ENCODE measurements around the gene LGR6.

DNA sequence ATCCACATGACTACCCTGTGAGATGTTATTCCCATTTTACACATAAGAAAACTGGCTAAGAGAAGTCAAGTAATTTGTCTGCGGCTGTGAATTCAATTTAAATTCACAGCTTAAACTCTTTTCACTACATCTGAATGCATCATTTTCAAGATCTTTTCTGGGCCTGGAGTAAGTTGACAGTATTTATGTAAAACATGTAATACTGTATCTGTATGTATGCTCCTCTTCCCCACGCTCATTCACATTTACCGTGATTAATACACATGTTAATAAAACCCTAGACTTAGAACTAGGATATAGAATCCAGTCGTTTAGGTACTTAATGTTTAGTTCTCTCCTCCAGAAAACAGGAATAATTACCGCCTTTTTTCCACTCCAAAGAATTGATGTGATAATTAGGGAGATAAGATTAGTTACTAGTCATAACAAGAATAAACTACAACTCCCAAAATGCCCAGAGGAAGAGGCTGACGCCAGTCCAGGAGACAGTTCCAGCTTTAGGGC lies 154.5 kb downstream of the LGR6 start:
- TF ChIP-seq, protein P1, sequence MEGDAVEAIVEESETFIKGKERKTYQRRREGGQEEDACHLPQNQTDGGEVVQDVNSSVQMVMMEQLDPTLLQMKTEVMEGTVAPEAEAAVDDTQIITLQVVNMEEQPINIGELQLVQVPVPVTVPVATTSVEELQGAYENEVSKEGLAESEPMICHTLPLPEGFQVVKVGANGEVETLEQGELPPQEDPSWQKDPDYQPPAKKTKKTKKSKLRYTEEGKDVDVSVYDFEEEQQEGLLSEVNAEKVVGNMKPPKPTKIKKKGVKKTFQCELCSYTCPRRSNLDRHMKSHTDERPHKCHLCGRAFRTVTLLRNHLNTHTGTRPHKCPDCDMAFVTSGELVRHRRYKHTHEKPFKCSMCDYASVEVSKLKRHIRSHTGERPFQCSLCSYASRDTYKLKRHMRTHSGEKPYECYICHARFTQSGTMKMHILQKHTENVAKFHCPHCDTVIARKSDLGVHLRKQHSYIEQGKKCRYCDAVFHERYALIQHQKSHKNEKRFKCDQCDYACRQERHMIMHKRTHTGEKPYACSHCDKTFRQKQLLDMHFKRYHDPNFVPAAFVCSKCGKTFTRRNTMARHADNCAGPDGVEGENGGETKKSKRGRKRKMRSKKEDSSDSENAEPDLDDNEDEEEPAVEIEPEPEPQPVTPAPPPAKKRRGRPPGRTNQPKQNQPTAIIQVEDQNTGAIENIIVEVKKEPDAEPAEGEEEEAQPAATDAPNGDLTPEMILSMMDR (IDR thresholded peaks at IDR 0.05): no peak
- TF ChIP-seq POLR2AphosphoS5 (IDR thresholded peaks at IDR 0.05): no peak
- TF ChIP-seq POLR2A (IDR thresholded peaks at IDR 0.05): no peak

Measured in suprapubic skin (tissue), 4 donors.